ENCODE measurements around the gene CSTPP1. TPM values are rescaled to one million over a fixed set of nuclear protein-coding genes. Genes with fewer than 3 reads are reported as not detected.

The CSTPP1 gene
- total and polyA plus RNA-seq, 2 of the 4 experiments (the other 2 are of a cell fraction), result 22.0 to 35.7 TPM

DNA sequence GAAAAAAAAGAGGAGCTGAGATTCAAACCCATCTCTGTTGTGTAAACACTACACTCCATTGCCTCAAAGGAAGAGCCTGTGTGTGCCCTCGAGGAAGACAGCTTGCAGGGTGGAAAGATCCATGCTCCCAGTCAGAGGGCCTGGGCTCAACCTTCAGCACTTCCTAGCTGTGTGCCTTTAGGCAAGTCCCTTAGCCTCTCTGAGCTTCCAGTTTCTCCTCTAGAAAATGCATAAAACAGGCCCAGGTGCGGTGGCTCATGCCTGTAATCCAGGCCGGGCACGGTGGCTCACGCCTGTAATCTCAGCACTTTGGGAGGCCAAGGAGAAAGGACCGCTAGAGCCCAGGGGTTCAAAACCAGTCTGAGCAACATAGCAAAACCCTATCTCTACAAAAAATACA lies 244.7 kb downstream of the CSTPP1 start:
- TF ChIP-seq ELK1 (IDR thresholded peaks at IDR 0.05; ENCODE audit: borderline replicate concordance, low read depth, low read length) (no peak), NFE2L2 (IDR thresholded peaks at IDR 0.05; ENCODE audit: low read depth, low read length) (no peak), SMC3 (IDR thresholded peaks at IDR 0.05; ENCODE audit: low read depth, low read length) (no peak), RFX5 (IDR thresholded peaks at IDR 0.05; ENCODE audit: low read depth, low read length) (no peak), FOS (IDR thresholded peaks at IDR 0.05; ENCODE audit: low read depth, low read length) (no peak), RAD21 (IDR thresholded peaks at IDR 0.05; ENCODE audit: low read length) (no peak), MXI1 (IDR thresholded peaks at IDR 0.05; ENCODE audit: borderline replicate concordance, low read depth, low read length) (no peak), MAZ (IDR thresholded peaks at IDR 0.05; ENCODE audit: borderline replicate concordance, low read depth, low read length) (no peak)
- Histone ChIP-seq H3K4me2 (ENCODE audit: low read depth, low read length) (no peak overlapping the region), H3K9me1 (ENCODE audit: insufficient read depth, low read length) (no peaks in the 10 kb centered on the region), H3K4ac (ENCODE audit: low read depth, low read length) (no peak overlapping the region), H3K4me3 (ENCODE audit: insufficient read depth, low read depth, low read length) (no peak overlapping the region), H3K14ac (replicated peaks; ENCODE audit: low read depth, low read length) (no peak overlapping the region), H3K18ac (ENCODE audit: low read depth, low read length) (no peak overlapping the region), H4K91ac (ENCODE audit: insufficient read depth, low read depth, low read length) (no peak overlapping the region), H3K4me1 (ENCODE audit: control insufficient read depth, insufficient read depth, low read length) (peaks cover 14% of the 10 kb centered on the region), H3K27ac (ENCODE audit: insufficient read depth, low read length) (no peak overlapping the region), H3K79me1 (ENCODE audit: low read depth in 1 of 2, low read length in 2 of 2) (peaks cover 4 to 35% of the 10 kb centered on the region in 2 experiments; a peak in 3 of 4 replicates), H2AFZ (replicated peaks; ENCODE audit: low read length, poor library complexity) (no peak overlapping the region), H3K27me3 (ENCODE audit: control insufficient read depth, insufficient read depth, low read length) (no peaks in the 10 kb centered on the region), H3K23ac (ENCODE audit: low read depth, low read length) (no peak overlapping the region), H3K56ac (ENCODE audit: extremely low read depth, insufficient read depth, low read length) (no peak overlapping the region), H3K9ac (ENCODE audit: low read depth, low read length) (no peak overlapping the region), H4K20me1 (ENCODE audit: insufficient read depth, low read length) (0 out of 2 replicates have a peak, but pooled peaks cover 4% of the 10 kb centered on the region), H3K36me3 (ENCODE audit: control insufficient read depth, insufficient read depth, low read length) (peaks cover 22% of the 10 kb centered on the region), H2BK5ac (ENCODE audit: low read depth, low read length, poor library complexity, severe bottlenecking) (no peak overlapping the region), H2AK9ac (replicated peaks; ENCODE audit: low read depth, low read length, poor library complexity) (no peak overlapping the region), H2BK15ac (ENCODE audit: low read depth, low read length) (no peak overlapping the region), H4K5ac (ENCODE audit: low read depth, low read length) (no peak overlapping the region), H2BK120ac (ENCODE audit: low read depth, low read length) (no peak overlapping the region), H3K9me3 (ENCODE audit: control insufficient read depth, insufficient read depth, low read length) (no peaks in the 10 kb centered on the region), H2AK5ac (ENCODE audit: low read depth, low read length) (no peak overlapping the region), H2BK20ac (ENCODE audit: low read depth, low read length) (no peak overlapping the region), H4K8ac (ENCODE audit: low read depth in 2 of 2, low read length in 2 of 2) (no peak overlapping the region)
- intact Hi-C loops (cut with micrococcal nuclease), result no loop called here
- in situ Hi-C loops (cut with MboI; ENCODE audit: low sequenced_read_pairs), result loop anchor here (5.0 kb wide), 1 partner anchor 166 kb away; no protein-coding TSS in a partner anchor
- CTCF ChIA-PET, result interaction anchor here (0.6 to 0.7 kb wide), 2 partner anchors 9 to 39 kb away, joined by 3 to 4 read pairs; no protein-coding TSS in a partner anchor
- dilution Hi-C loops (cut with HindIII; ENCODE audit: low sequenced_read_pairs, unreplicated experiment), result no loop called here
- BruUV-seq (replicated peaks), result no TSS peak
- POLR2A ChIA-PET (ENCODE audit: unreplicated experiment), result no interaction called here
- ATAC-seq (ENCODE audit: low read depth), result no peak
- no peak for DNase-seq
- WGBS, 2 experiments (ENCODE audit: extremely low coverage in 2 of 2, insufficient read length in 1 of 2), result 80% methylated on average over 1 of the region's 6 CpGs; no CpG with 5 or more reads in 1 of the 2 experiments
